Liver (tissue), 9 donors: Measurements from ENCODE around the gene DHRSX. TPM values are rescaled to one million over a fixed set of nuclear protein-coding genes. Genes with fewer than 3 reads are reported as not detected.

Experiments used
- DNase-seq: peaks from one replicate; pipeline ENCODE4 v3.0.0-alpha.2; 2017; ENCODE audit warnings: low spot score
- H3K27ac ChIP-seq, 2 donors: one replicate each; pipeline ENCODE4 v1.7.0; 2013; ENCODE audit warnings: inconsistent platforms in 2 of 2, low read length in 2 of 2, control low read depth in 1 of 2, low read depth in 1 of 2, mild to moderate bottlenecking in 1 of 2
- H3K27me3 ChIP-seq, 4 donors: one replicate each; pipeline versions ENCODE4 v1.6.1 to v1.7.0; 2013; ENCODE audit warnings: low read length in 3 of 4, inconsistent platforms in 1 of 4, mild to moderate bottlenecking in 1 of 4, moderate library complexity in 1 of 4; ENCODE audit not compliant: control insufficient read depth in 4 of 4, insufficient read depth in 4 of 4
- H3K36me3 ChIP-seq, 4 donors: one replicate each; pipeline versions ENCODE4 v1.6.1 to v1.7.0; 2013; ENCODE audit warnings: low read length in 3 of 4, mild to moderate bottlenecking in 3 of 4, low read depth in 1 of 4, moderate library complexity in 1 of 4; ENCODE audit not compliant: control insufficient read depth in 4 of 4, insufficient read depth in 3 of 4
- H3K4me1 ChIP-seq, 4 donors: one replicate each; pipeline versions ENCODE4 v1.6.1 to v1.7.0; 2013; ENCODE audit warnings: low read length in 3 of 4, mild to moderate bottlenecking in 3 of 4, moderate library complexity in 1 of 4; ENCODE audit not compliant: control insufficient read depth in 4 of 4, insufficient read depth in 4 of 4
- H3K4me3 ChIP-seq, 3 donors: one replicate each; pipeline versions ENCODE4 v1.6.1 to v1.7.0; 2013; ENCODE audit warnings: low read length in 3 of 3, control low read depth in 1 of 3, low read depth in 1 of 3, mild to moderate bottlenecking in 1 of 3
- H3K9ac ChIP-seq, 2 donors: one replicate each; pipeline ENCODE4 v1.7.0; 2013; ENCODE audit warnings: low read length in 2 of 2, mild to moderate bottlenecking in 2 of 2, moderate library complexity in 2 of 2, control low read depth in 1 of 2, low read depth in 1 of 2
- H3K9me3 ChIP-seq, 4 donors: one replicate each; pipeline versions ENCODE4 v1.6.1 to v1.7.0; 2013; ENCODE audit warnings: low read length in 3 of 4; ENCODE audit not compliant: control insufficient read depth in 4 of 4
- FOXA1 ChIP-seq: IDR thresholded peaks from 2 replicates; pipeline ENCODE4 v1.6.1; 2016; ENCODE audit warnings: antibody characterized with exemption
- FOXA2 ChIP-seq: IDR thresholded peaks from 2 replicates; pipeline ENCODE4 v1.6.1; 2016; ENCODE audit warnings: antibody characterized with exemption
- HNF4A ChIP-seq, 2 donors: conservative IDR thresholded peaks; 2 replicates each; pipeline ENCODE4 v1.6.1; 2016; ENCODE audit warnings: antibody characterized with exemption in 2 of 2, mild to moderate bottlenecking in 2 of 2
- HNF4G ChIP-seq: IDR thresholded peaks from 2 replicates; pipeline ENCODE4 v1.6.1; 2016; ENCODE audit warnings: antibody characterized with exemption
- JUND ChIP-seq, 2 donors: IDR thresholded peaks; 2 replicates each; pipeline ENCODE4 v1.6.1; 2016; ENCODE audit warnings: antibody characterized with exemption in 2 of 2
- MAX ChIP-seq: IDR thresholded peaks from 2 replicates; pipeline ENCODE4 v1.6.1; 2016; ENCODE audit warnings: antibody characterized with exemption
- NR2F2 ChIP-seq: IDR thresholded peaks from 2 replicates; pipeline ENCODE4 v1.6.1; 2016; ENCODE audit warnings: antibody characterized with exemption
- TAF1 ChIP-seq: conservative IDR thresholded peaks from 2 replicates; pipeline ENCODE4 v1.6.1; 2016; ENCODE audit warnings: antibody characterized with exemption, mild to moderate bottlenecking
- YY1 ChIP-seq: IDR thresholded peaks from 2 replicates; pipeline ENCODE4 v1.6.1; 2016; ENCODE audit warnings: antibody characterized with exemption, mild to moderate bottlenecking
- ZBTB33 ChIP-seq: IDR thresholded peaks from 2 replicates; pipeline ENCODE4 v1.6.1; 2016; ENCODE audit warnings: antibody characterized with exemption
- WGBS: extraction: QIAGEN DNeasy Blood & Tissue Kit; methylation state at CpG from one replicate; pipeline ENCODE4 v1.1.7; 2013; 5-methylcytosine and 5-hydroxymethylcytosine counted together
- polyA plus RNA-seq, 2 donors: library from polyadenylated mRNA; stranded (reverse) in 1 of 2; unstranded in 1 of 2; fragments of 200-250 nt in 1 of 2; fragments of >200 nt in 1 of 2; fragmentation: Nextera tagmentation in 1 of 2; extraction: Ambion mirVana in 1 of 2; gene quantifications; one replicate each; pipeline versions ENCODE4 v1.2.1 to v1.2.3, GENCODE V29; 2013 to 2015
- total RNA-seq, 2 donors: library from RNA; depleted of rRNA; stranded (reverse); fragments of >200 nt; gene quantifications; one replicate each; pipeline ENCODE4 v1.2.3, GENCODE V29; 2014
- TF ChIP-seq, protein P1 (sequence below): IDR thresholded peaks from 2 replicates; pipeline ENCODE4 v1.6.1; 2016; ENCODE audit warnings: antibody characterized with exemption, mild to moderate bottlenecking
- TF ChIP-seq, protein P2 (sequence below): fragments of 150-350 bp; IDR thresholded peaks from 2 replicates; pipeline ENCODE4 v1.5.1; 2017; ENCODE audit warnings: improper control_type of control experiment, low read depth, low read length; ENCODE audit not compliant: missing input control
- donor health status: healthy.
- donor health status: healthy.
- donor health status: healthy.
- donor health status: healthy.
- donor health status: healthy.

The DHRSX gene
- total and polyA plus RNA-seq, 4 donors: 17.2 to 35.2 (median 23.3) TPM

DNA sequence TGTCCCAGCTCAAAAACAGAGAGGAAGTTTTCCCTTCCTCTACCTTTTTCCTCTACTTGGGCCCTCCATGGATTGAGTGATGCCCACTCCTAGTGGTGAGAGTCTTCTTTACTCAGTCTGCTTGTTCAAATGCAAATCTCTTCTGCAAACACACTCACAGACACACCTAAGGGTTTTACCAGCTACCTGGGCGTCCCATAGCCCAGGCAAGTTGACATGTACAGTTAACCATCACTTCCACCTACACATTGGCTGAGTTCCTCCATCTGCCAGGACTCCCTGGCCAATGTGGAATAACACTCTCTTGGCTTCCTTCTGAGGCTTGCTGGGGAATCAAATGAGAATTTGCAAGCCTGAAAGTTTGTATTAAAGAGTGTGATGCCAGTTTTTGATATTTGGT is 45.7 kb upstream of the DHRSX start:
- H3K27ac ChIP-seq: no peak overlapping the region
- peaks cover 0 to 3% (median 2%) of the 10 kb centered on the region in 4 donors for H3K4me1 ChIP-seq
- H3K9ac ChIP-seq: no peak overlapping the region
- DNase-seq: no peak
- H3K36me3 ChIP-seq: no peaks in the 10 kb centered on the region
- no peaks in the 10 kb centered on the region for H3K9me3 ChIP-seq
- no peak overlapping the region for H3K4me3 ChIP-seq
- H3K27me3 ChIP-seq: no peaks in the 10 kb centered on the region
- TF ChIP-seq NR2F2: no peak
- no peak for TF ChIP-seq FOXA1
- TF ChIP-seq ZBTB33: no peak
- TF ChIP-seq YY1: no peak
- no peak for TF ChIP-seq JUND (IDR thresholded peaks at IDR 0.05)
- TF ChIP-seq HNF4G: no peak
- WGBS: 86% methylated on average over 1 of the region's 1 CpG

GRCh38 chrX:2545144-2545543 is 44.4 kb upstream of the DHRSX start:
- H3K4me1 ChIP-seq: peaks cover 0 to 3% (median 2%) of the 10 kb centered on the region in 4 donors
- H3K9me3 ChIP-seq: no peaks in the 10 kb centered on the region

More at GRCh38 chrX:2545144-2545543, 44.4 kb upstream of the DHRSX start:
- Histone ChIP-seq H3K27ac (no peak overlapping the region), H3K4me3 (no peak overlapping the region), H3K27me3 (no peaks in the 10 kb centered on the region), H3K36me3 (no peaks in the 10 kb centered on the region), H3K9ac (no peak overlapping the region)
- TF ChIP-seq TAF1 (no peak), FOXA1 (no peak), ZBTB33 (no peak), JUND (IDR thresholded peaks at IDR 0.05) (no peak), FOXA2 (no peak), MAX (no peak), HNF4A (conservative IDR thresholded peaks at IDR 0.05) (no peak)
- TF ChIP-seq, protein P1, sequence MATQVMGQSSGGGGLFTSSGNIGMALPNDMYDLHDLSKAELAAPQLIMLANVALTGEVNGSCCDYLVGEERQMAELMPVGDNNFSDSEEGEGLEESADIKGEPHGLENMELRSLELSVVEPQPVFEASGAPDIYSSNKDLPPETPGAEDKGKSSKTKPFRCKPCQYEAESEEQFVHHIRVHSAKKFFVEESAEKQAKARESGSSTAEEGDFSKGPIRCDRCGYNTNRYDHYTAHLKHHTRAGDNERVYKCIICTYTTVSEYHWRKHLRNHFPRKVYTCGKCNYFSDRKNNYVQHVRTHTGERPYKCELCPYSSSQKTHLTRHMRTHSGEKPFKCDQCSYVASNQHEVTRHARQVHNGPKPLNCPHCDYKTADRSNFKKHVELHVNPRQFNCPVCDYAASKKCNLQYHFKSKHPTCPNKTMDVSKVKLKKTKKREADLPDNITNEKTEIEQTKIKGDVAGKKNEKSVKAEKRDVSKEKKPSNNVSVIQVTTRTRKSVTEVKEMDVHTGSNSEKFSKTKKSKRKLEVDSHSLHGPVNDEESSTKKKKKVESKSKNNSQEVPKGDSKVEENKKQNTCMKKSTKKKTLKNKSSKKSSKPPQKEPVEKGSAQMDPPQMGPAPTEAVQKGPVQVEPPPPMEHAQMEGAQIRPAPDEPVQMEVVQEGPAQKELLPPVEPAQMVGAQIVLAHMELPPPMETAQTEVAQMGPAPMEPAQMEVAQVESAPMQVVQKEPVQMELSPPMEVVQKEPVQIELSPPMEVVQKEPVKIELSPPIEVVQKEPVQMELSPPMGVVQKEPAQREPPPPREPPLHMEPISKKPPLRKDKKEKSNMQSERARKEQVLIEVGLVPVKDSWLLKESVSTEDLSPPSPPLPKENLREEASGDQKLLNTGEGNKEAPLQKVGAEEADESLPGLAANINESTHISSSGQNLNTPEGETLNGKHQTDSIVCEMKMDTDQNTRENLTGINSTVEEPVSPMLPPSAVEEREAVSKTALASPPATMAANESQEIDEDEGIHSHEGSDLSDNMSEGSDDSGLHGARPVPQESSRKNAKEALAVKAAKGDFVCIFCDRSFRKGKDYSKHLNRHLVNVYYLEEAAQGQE: no peak
- TF ChIP-seq, protein P2, sequence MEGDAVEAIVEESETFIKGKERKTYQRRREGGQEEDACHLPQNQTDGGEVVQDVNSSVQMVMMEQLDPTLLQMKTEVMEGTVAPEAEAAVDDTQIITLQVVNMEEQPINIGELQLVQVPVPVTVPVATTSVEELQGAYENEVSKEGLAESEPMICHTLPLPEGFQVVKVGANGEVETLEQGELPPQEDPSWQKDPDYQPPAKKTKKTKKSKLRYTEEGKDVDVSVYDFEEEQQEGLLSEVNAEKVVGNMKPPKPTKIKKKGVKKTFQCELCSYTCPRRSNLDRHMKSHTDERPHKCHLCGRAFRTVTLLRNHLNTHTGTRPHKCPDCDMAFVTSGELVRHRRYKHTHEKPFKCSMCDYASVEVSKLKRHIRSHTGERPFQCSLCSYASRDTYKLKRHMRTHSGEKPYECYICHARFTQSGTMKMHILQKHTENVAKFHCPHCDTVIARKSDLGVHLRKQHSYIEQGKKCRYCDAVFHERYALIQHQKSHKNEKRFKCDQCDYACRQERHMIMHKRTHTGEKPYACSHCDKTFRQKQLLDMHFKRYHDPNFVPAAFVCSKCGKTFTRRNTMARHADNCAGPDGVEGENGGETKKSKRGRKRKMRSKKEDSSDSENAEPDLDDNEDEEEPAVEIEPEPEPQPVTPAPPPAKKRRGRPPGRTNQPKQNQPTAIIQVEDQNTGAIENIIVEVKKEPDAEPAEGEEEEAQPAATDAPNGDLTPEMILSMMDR: no peak
- DNase-seq: no peak
- WGBS: 48% methylated on average over 1 of the region's 1 CpG
